Measurements from ENCODE around the gene SDF2L1.

DNA sequence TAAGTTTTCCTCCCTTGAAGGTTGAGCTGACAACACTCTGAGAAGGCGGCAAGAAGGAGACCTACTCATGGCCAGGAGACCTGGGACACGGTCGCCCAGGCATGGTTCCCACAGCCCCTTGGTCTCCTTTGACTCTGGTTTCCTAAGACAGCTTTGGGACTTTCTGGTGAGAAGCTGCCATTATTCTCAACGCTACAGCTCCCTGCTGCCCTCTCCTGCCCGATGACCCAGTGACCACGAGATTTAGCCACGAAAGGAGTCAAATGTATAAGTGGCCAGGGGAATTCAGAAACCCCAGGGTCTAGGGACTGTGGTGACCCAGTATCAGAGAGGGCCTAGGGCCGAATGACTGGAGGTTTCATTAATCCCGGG is 699 bp upstream of the SDF2L1 start:
- TF ChIP-seq, protein P1, sequence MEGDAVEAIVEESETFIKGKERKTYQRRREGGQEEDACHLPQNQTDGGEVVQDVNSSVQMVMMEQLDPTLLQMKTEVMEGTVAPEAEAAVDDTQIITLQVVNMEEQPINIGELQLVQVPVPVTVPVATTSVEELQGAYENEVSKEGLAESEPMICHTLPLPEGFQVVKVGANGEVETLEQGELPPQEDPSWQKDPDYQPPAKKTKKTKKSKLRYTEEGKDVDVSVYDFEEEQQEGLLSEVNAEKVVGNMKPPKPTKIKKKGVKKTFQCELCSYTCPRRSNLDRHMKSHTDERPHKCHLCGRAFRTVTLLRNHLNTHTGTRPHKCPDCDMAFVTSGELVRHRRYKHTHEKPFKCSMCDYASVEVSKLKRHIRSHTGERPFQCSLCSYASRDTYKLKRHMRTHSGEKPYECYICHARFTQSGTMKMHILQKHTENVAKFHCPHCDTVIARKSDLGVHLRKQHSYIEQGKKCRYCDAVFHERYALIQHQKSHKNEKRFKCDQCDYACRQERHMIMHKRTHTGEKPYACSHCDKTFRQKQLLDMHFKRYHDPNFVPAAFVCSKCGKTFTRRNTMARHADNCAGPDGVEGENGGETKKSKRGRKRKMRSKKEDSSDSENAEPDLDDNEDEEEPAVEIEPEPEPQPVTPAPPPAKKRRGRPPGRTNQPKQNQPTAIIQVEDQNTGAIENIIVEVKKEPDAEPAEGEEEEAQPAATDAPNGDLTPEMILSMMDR (conservative IDR thresholded peaks at IDR 0.05) = peak; percentile 82
- no peak for TF ChIP-seq ZFX (IDR thresholded peaks at IDR 0.05)
